Fibroblast of the aortic adventitia (primary cell): ENCODE results near the gene MBD5. TPM values are rescaled to one million over a fixed set of nuclear protein-coding genes. Genes with fewer than 3 reads are reported as not detected.

Experiments
- DNase-seq: peaks from one replicate; pipeline ENCODE4 v3.0.0-alpha.2; 2010; ENCODE audit warnings: low read depth
- H3K4me3 ChIP-seq: 2 replicates; pipeline ENCODE4 v1.5.1; 2011; ENCODE audit warnings: low read depth, mild to moderate bottlenecking, control low read depth, low read length, moderate library complexity
- total RNA-seq: library from RNA; depleted of rRNA; stranded (reverse); fragments of >200 nt; gene quantifications from 2 replicates; pipeline ENCODE4 v1.2.3, GENCODE V29; 2012; ENCODE audit warnings: low replicate concordance
- TF ChIP-seq, protein P1 (sequence below): IDR thresholded peaks from 2 replicates; pipeline ENCODE4 v1.5.1; 2011; ENCODE audit warnings: mild to moderate bottlenecking, low read length, control low read depth, inconsistent platforms; ENCODE audit not compliant: insufficient read depth

Gene MBD5
- total RNA-seq, 1 donor, result 41.4 TPM

- no peak for DNase-seq
- H3K4me3 ChIP-seq, result no peak overlapping the region
- TF ChIP-seq, protein P1, sequence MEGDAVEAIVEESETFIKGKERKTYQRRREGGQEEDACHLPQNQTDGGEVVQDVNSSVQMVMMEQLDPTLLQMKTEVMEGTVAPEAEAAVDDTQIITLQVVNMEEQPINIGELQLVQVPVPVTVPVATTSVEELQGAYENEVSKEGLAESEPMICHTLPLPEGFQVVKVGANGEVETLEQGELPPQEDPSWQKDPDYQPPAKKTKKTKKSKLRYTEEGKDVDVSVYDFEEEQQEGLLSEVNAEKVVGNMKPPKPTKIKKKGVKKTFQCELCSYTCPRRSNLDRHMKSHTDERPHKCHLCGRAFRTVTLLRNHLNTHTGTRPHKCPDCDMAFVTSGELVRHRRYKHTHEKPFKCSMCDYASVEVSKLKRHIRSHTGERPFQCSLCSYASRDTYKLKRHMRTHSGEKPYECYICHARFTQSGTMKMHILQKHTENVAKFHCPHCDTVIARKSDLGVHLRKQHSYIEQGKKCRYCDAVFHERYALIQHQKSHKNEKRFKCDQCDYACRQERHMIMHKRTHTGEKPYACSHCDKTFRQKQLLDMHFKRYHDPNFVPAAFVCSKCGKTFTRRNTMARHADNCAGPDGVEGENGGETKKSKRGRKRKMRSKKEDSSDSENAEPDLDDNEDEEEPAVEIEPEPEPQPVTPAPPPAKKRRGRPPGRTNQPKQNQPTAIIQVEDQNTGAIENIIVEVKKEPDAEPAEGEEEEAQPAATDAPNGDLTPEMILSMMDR, result no peak
Measured at GRCh38 chr2:148044322-148044721, 23.4 kb downstream of the MBD5 start.

- no peak for DNase-seq
- TF ChIP-seq, protein P1, result no peak
- H3K4me3 ChIP-seq, result no peak overlapping the region
Measured at GRCh38 chr2:148046802-148047201, 25.9 kb downstream of the MBD5 start.

DNA sequence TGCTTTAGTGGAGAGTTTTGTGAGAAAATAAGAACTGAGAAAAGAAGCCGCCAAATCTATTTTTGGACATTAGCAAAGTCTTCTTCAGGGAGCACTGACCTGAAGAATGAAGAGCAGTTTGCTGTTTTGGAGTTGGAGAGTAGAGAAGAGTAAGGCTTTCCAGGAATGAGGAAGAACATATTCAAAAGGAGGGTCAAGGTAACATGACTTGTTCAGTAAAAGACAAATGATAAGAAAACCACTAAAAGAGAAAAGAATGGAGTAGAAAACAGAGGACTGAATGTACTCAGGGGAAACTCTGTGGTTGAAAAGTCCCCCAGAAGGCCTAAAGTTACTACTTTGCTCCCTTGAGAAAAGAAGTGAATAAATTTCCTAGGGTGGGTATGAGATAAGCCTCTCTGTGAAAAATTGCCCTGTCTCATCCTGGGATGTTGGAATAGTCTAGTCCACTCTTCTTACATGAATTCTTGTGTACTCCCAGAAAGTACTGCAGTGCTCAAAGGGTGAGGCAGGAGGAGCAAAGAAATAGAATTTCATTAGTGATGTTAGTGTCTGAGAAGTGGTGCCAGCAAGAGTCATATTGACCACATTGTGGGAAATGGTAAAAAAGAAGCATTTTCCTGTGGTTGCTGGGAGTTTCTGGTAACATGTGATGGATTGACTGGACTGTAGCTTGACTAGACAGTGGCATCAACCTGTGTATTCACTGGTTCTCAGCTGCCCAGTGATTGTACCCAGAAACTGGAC, 27.8 kb downstream of the MBD5 start:
- TF ChIP-seq, protein P1, result no peak
- H3K4me3 ChIP-seq, result no peak overlapping the region
- DNase-seq, result no peak

- no peak overlapping the region for H3K4me3 ChIP-seq
- no peak for DNase-seq
- TF ChIP-seq, protein P1, result no peak
Measured at GRCh38 chr2:148049284-148049683, 28.4 kb downstream of the MBD5 start.

DNA sequence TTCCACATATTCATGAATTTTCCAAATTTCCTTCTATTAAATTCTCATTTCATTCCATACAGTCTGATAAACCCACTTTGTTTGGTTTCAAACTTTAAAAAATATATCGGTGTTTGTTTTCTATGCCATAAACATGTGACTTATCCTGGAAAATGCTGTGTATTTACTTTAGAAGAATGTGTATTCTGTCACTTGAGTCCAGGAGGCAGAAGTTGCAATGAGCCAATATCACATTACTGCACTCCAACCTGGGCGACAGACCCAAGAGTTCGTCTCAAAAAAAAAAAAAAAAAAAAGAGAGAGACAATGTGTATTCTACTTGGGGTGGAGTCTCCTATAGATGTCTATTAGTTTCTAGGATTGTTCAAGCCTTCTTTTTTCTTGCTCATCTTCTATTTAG, 31.8 kb downstream of the MBD5 start:
- no peak for DNase-seq
- TF ChIP-seq, protein P1, result no peak
- H3K4me3 ChIP-seq, result no peak overlapping the region

- peak; percentile 3 for DNase-seq
- H3K4me3 ChIP-seq, result no peak overlapping the region
Measured at GRCh38 chr2:148058641-148059040, 37.8 kb downstream of the MBD5 start.

More at GRCh38 chr2:148058641-148059040, 37.8 kb downstream of the MBD5 start:
- TF ChIP-seq, protein P1, result no peak
